RWPE2 (cell line): ENCODE results near the gene PCNX4.

Source experiments
- ATAC-seq: fragments of 200-7000 bp; cut with Tn5 transposase; 3 replicates; pipeline ENCODE4 v1.9.1; 2021; ENCODE audit warnings: low read depth
- DNase-seq: peaks from one replicate; pipeline ENCODE4 v3.0.0-alpha.2; 2020; ENCODE audit warnings: low spot score
- H3K27ac ChIP-seq: fragments of 450-650 bp; 2 replicates; pipeline ENCODE4 v1.5.1; 2017; ENCODE audit warnings: mild to moderate bottlenecking; ENCODE audit not compliant: poor library complexity, severe bottlenecking
- H3K27me3 ChIP-seq: fragments of 250-450 bp; sonication (Bioruptor Pico); 2 replicates; pipeline ENCODE4 v1.5.1; 2021; ENCODE audit warnings: mild to moderate bottlenecking, moderate library complexity; ENCODE audit not compliant: insufficient read depth, poor library complexity, severe bottlenecking
- H3K36me3 ChIP-seq: fragments of 250-450 bp; sonication (Bioruptor Pico); 2 replicates; pipeline ENCODE4 v1.5.1; 2020; ENCODE audit warnings: low read depth, mild to moderate bottlenecking, moderate library complexity
- H3K4me1 ChIP-seq: fragments of 250-450 bp; sonication (Bioruptor Pico); 2 replicates; pipeline ENCODE4 v1.5.1; 2021; ENCODE audit warnings: mild to moderate bottlenecking, moderate library complexity; ENCODE audit not compliant: insufficient read depth, poor library complexity, severe bottlenecking
- H3K4me3 ChIP-seq: fragments of 250-450 bp; sonication (Bioruptor Pico); 2 replicates; pipeline ENCODE4 v1.5.1; 2021; ENCODE audit warnings: mild to moderate bottlenecking, moderate library complexity; ENCODE audit not compliant: severe bottlenecking
- H3K9me3 ChIP-seq: fragments of 250-450 bp; sonication (Bioruptor Pico); 2 replicates; pipeline ENCODE4 v1.5.1; 2021; ENCODE audit warnings: mild to moderate bottlenecking, moderate library complexity; ENCODE audit not compliant: severe bottlenecking
- CTCF ChIP-seq: fragments of 450-650 bp; IDR thresholded peaks from one replicate; pipeline ENCODE4 v1.5.1; 2017; ENCODE audit warnings: mild to moderate bottlenecking, moderate library complexity; ENCODE audit not compliant: poor library complexity, severe bottlenecking

Gene PCNX4

DNA sequence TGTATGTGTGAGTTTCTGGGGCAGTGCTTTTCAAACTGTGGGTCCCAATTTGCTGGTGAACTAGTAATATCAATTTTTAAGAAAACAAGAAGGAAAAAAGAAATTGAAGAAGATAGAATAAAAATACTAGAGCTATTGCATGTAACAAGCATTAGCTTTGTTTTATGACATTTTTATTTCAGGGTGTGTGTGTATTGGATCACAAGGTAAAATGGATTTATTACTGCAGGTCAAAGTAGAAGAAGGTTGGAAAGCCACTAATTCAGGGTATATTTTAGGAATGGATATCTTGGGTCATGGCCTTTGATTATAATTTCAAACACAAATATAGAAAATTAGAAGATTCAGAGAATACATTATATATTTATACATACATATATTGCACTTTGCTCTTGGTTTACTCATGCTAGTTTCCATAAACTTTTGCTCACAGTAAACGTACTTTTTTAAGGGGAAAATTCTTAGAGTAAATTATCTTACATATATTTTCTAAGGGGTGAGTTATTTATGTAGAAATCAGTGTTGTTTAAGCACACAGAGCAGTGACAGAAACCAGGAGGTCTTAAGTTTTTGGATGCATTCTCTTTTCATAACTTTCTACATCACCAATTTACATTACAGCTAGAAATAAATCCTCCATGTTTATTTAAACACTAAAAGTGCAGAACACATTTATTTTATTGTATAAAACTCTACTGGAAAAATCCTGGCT lies 122.8 kb downstream of the PCNX4 start:
- no peak for DNase-seq
- Histone ChIP-seq H3K27ac (no peak overlapping the region), H3K27me3 (no peaks in the 10 kb centered on the region), H3K4me1 (no peaks in the 10 kb centered on the region), H3K36me3 (no peaks in the 10 kb centered on the region), H3K4me3 (no peak overlapping the region), H3K9me3 (no peaks in the 10 kb centered on the region)
- TF ChIP-seq CTCF = no peak
- ATAC-seq = no peak

- Histone ChIP-seq H3K4me1 (no peaks in the 10 kb centered on the region), H3K27me3 (no peaks in the 10 kb centered on the region), H3K27ac (no peak overlapping the region), H3K9me3 (no peaks in the 10 kb centered on the region), H3K36me3 (no peaks in the 10 kb centered on the region), H3K4me3 (no peak overlapping the region)
- no peak for DNase-seq
- TF ChIP-seq CTCF = no peak
- ATAC-seq = no peak
These were observed 123.4 kb downstream of the PCNX4 start for GRCh38 chr14:60215127-60215444.

DNA sequence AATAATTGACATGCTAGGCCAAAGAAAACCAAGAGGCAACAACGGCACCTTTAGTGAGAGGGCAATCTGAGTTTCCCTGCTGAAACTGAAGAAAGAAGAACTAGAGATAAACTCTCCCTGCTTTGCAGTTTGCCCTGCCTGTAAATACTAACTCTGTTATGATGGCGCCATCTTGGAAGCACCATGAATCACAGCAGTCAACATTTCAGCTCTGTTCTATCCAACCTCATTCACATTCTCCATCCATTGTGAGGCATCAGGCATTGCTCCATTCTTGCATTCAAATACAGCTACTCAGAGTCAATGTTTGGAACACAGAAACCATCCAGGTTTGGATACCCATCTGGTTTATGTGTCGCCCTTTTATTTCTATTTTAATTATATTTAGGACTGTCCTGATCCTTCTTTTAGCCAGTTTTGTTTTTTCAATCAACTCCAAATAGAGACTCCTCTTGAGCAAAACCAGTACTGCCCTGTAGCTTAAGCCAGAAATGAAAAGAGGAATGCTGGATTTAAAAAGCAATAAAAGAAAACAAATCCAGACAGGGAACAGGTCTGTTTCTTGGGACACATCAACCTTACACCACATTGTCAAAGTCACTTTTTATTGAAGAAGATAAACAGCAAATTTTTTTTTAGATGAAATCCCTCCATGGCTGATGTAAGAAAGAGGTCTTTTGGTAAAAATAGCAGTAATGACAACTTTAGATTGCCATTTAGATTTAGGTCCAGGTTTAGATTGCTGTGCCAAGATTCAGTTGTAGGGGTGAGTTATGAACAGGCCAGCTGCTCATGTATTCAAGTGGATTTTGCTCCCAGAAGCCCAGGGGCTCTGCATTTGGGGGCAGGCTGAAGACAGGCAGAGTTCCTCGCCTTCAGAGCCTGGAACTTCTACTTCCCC lies 124.0 kb downstream of the PCNX4 start:
- Histone ChIP-seq H3K4me1 (no peaks in the 10 kb centered on the region), H3K4me3 (no peak overlapping the region), H3K36me3 (no peaks in the 10 kb centered on the region), H3K9me3 (no peaks in the 10 kb centered on the region), H3K27me3 (no peaks in the 10 kb centered on the region), H3K27ac (no peak overlapping the region)
- TF ChIP-seq CTCF = no peak
- ATAC-seq (no peak), DNase-seq (no peak)

GRCh38 chr14:60217713-60218112 lies 126.0 kb downstream of the PCNX4 start:
- DNase-seq (no peak), ATAC-seq (no peak)

More at GRCh38 chr14:60217713-60218112, 126.0 kb downstream of the PCNX4 start:
- Histone ChIP-seq H3K9me3 (no peaks in the 10 kb centered on the region), H3K36me3 (no peaks in the 10 kb centered on the region), H3K27ac (no peak overlapping the region), H3K4me1 (no peaks in the 10 kb centered on the region), H3K4me3 (no peak overlapping the region), H3K27me3 (no peaks in the 10 kb centered on the region)
- no peak for TF ChIP-seq CTCF
